H1 (cell line): ENCODE results near the gene ZNF560. TPM values are rescaled to one million over a fixed set of nuclear protein-coding genes. Genes with fewer than 3 reads are reported as not detected.

Experiments
- ASH2L ChIP-seq: fragments of 200-600, 300-600 bp; sonication (generic); IDR thresholded peaks from one replicate; pipeline ENCODE4 v1.7.1; 2017; ENCODE audit warnings: low read length
- CEBPB ChIP-seq: IDR thresholded peaks from 2 replicates; pipeline ENCODE4 v1.6.1; 2012; ENCODE audit warnings: low read depth, low read length
- CTBP2 ChIP-seq: IDR thresholded peaks from 2 replicates; pipeline ENCODE4 v1.7.0; 2011; ENCODE audit warnings: borderline replicate concordance, mild to moderate bottlenecking, moderate library complexity, mixed read lengths, low read length; ENCODE audit not compliant: insufficient read depth, insufficient read length
- EP300 ChIP-seq, 2 experiments: IDR thresholded peaks; 1 replicate in 1 of 2; 2 replicates in 1 of 2; pipeline ENCODE4 v1.6.1; 2011 to 2012; ENCODE audit warnings: low read depth in 2 of 2, low read length in 2 of 2, mild to moderate bottlenecking in 2 of 2, borderline replicate concordance in 1 of 2, inconsistent platforms in 1 of 2, moderate library complexity in 1 of 2
- GABPA ChIP-seq: IDR thresholded peaks from 2 replicates; pipeline ENCODE4 v1.6.1; 2011; ENCODE audit warnings: mild to moderate bottlenecking, low read length, moderate library complexity, borderline replicate concordance; ENCODE audit not compliant: insufficient read depth
- KDM5A ChIP-seq: fragments of 200-600 bp; IDR thresholded peaks from 2 replicates; pipeline ENCODE4 v1.7.1; 2012; ENCODE audit warnings: mild to moderate bottlenecking, low read length, inconsistent platforms, mixed read lengths
- MAFK ChIP-seq: IDR thresholded peaks from 2 replicates; pipeline ENCODE4 v1.6.1; 2012; ENCODE audit warnings: low read depth, mild to moderate bottlenecking, improper control_type of control experiment, low read length
- POU5F1 ChIP-seq: IDR thresholded peaks from 2 replicates; pipeline ENCODE4 v1.6.1; 2011; ENCODE audit warnings: low read depth, mild to moderate bottlenecking, low read length, moderate library complexity
- RNF2 ChIP-seq: fragments of 200-900, 300-1000 bp; sonication (generic); IDR thresholded peaks from 2 replicates; pipeline ENCODE4 v1.7.1; 2016; ENCODE audit warnings: borderline replicate concordance, low read depth, mild to moderate bottlenecking, antibody characterized with exemption, low read length; ENCODE audit not compliant: poor library complexity, severe bottlenecking; ENCODE audit errors: missing control alignments
- RXRA ChIP-seq: IDR thresholded peaks from 2 replicates; pipeline ENCODE4 v1.6.1; 2011; ENCODE audit warnings: low read depth, mild to moderate bottlenecking, low read length, moderate library complexity; ENCODE audit not compliant: insufficient read depth
- SAP30 ChIP-seq: fragments of 300-600 bp; sonication (generic); IDR thresholded peaks from 2 replicates; pipeline ENCODE4 v1.7.1; 2012; ENCODE audit warnings: low read length, moderate library complexity, mild to moderate bottlenecking, inconsistent platforms; ENCODE audit not compliant: insufficient read depth, insufficient replicate concordance
- SIRT6 ChIP-seq: IDR thresholded peaks from one replicate; pipeline ENCODE4 v1.7.1; 2012; ENCODE audit warnings: low read length, inconsistent platforms
- SP1 ChIP-seq: IDR thresholded peaks from 2 replicates; pipeline ENCODE4 v1.6.1; 2011; ENCODE audit warnings: low read depth, low read length
- SP4 ChIP-seq: IDR thresholded peaks from 2 replicates; pipeline ENCODE4 v1.6.1; 2012; ENCODE audit warnings: low read length, inconsistent platforms
- TAF7 ChIP-seq: optimal IDR thresholded peaks from 2 replicates; pipeline ENCODE3; 2011; ENCODE audit warnings: low read depth, mild to moderate bottlenecking, inconsistent platforms, low read length, moderate library complexity, borderline replicate concordance
- TBP ChIP-seq: IDR thresholded peaks from 2 replicates; pipeline ENCODE4 v1.6.1; 2011; ENCODE audit warnings: low read depth, low read length, improper control_type of control experiment
- TEAD4 ChIP-seq: IDR thresholded peaks from 2 replicates; pipeline ENCODE4 v1.6.1; 2012; ENCODE audit warnings: low read depth, low read length, inconsistent platforms, mixed read lengths
- polyA plus RNA-seq, 7 experiments: library from polyadenylated mRNA; depleted of rRNA in 3 of 7; stranded (reverse) in 5 of 7; unstranded in 2 of 7; fragments of >200 nt in 5 of 7; fragments of 200-250 nt in 2 of 7; gene quantifications; 1 replicate in 5 of 7; 2 replicates in 1 of 7; 4 replicates in 1 of 7; pipeline versions ENCODE4 v1.2.1 to v1.2.3, GENCODE V29; 2011 to 2013; ENCODE audit warnings: missing spikeins in 2 of 7, mixed read lengths in 2 of 7
- total RNA-seq: library from RNA; stranded (reverse); fragmentation: NEBNext Ultra II Directional; extraction: Animal tissue kit (Norgen Biotek cat#: 25700); gene quantifications from 2 replicates; pipeline ENCODE4 v1.2.1, GENCODE V29; 2021
- TF ChIP-seq, protein P1 (sequence below), 3 experiments: IDR thresholded peaks; 1 replicate in 2 of 3; 2 replicates in 1 of 3; pipeline versions ENCODE4 v1.5.1 to v1.6.1; 2011; ENCODE audit warnings: low read length in 3 of 3, mild to moderate bottlenecking in 3 of 3, inconsistent platforms in 2 of 3, low read depth in 1 of 3, moderate library complexity in 1 of 3; ENCODE audit not compliant: insufficient read depth in 1 of 3; ENCODE audit errors: control extremely low read depth in 1 of 3
- TF ChIP-seq, protein P2 (sequence below): IDR thresholded peaks from 2 replicates; pipeline ENCODE4 v1.6.1; 2011; ENCODE audit warnings: low read depth, mild to moderate bottlenecking, low read length; ENCODE audit not compliant: insufficient read depth

Gene ZNF560
- total and polyA plus RNA-seq, 2 of the 8 experiments (the other 6 are each of a cell fraction or from before 2014, with no cell fraction given), result 0.02 TPM; not detected in 1

DNA sequence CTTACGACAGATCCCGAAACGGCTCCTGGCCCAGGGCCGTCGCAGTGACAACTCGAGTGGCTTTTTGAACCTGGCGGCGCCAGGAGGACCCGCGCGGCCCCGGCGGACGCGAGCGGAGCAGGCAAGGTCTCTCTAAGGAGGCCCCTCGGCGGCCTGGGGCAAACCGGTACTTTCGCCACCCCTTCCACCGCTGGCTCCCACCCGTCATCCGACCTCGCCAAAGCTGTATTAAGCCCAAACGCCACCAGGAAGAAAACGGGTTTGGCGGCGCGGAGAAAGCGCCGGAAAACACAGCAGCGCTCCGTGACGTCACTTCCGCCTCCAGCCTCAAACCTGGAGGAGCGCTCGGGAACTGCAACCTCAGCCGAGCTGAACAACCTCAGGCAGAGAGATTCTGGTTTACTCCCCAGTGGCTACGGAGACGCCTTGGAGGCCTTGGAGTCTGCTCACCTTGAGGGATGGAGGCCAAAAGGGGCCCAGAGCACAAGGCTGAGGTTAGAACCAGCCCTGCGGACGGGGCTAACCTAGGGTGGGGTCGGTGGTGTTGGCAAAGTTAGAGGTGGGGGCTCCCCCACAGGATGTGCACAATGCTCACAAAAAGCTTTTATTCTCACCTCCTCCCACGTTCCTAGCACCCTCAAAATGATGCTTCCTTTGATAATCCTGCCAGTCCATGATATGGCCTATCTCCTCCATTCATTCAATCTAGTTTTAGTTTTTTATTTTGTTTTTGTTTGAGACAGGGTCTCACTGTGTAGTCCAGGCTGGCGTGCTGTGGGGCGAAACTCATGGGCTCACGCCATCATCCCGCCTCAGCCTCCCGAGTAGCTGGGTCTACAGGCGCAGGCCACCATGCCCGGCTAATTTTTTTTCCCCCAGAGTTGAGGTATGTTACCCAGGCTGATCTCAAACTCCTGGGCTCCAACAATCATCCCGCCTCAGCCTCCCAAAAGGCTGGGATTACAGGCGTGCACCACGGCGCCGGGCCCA lies 62.8 kb downstream of the ZNF560 start, which contains the start of gene ZNF266 (continued):
- TF ChIP-seq CEBPB (no peak), RNF2 (no peak), TEAD4 (no peak), SIRT6 (no peak), CTBP2 (no peak), POU5F1 (no peak), KDM5A (no peak), MAFK (no peak), TAF7 (peak; percentile 92), TBP (peak; percentile 85), EP300 (IDR thresholded peaks at IDR 0.05; ENCODE audit: borderline replicate concordance in 1 of 2, low read depth in 2 of 2, low read length in 2 of 2) (peak in 1 of 2 experiments; percentile 44; a peak in 1 of 3 replicates), ASH2L (peak; percentile 84), SP1 (0 out of 2 replicates have a peak, but pooled peaks have one; percentile 27), RXRA (no peak), SAP30 (no peak), GABPA (peak; percentile 93), SP4 (no peak)
- TF ChIP-seq, protein P1, sequence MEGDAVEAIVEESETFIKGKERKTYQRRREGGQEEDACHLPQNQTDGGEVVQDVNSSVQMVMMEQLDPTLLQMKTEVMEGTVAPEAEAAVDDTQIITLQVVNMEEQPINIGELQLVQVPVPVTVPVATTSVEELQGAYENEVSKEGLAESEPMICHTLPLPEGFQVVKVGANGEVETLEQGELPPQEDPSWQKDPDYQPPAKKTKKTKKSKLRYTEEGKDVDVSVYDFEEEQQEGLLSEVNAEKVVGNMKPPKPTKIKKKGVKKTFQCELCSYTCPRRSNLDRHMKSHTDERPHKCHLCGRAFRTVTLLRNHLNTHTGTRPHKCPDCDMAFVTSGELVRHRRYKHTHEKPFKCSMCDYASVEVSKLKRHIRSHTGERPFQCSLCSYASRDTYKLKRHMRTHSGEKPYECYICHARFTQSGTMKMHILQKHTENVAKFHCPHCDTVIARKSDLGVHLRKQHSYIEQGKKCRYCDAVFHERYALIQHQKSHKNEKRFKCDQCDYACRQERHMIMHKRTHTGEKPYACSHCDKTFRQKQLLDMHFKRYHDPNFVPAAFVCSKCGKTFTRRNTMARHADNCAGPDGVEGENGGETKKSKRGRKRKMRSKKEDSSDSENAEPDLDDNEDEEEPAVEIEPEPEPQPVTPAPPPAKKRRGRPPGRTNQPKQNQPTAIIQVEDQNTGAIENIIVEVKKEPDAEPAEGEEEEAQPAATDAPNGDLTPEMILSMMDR (IDR thresholded peaks at IDR 0.05; ENCODE audit: control extremely low read depth in 1 of 3, insufficient read depth in 1 of 3, low read depth in 1 of 3, low read length in 3 of 3), result peak; percentile 37 to 47 (median 44)
- TF ChIP-seq, protein P2, sequence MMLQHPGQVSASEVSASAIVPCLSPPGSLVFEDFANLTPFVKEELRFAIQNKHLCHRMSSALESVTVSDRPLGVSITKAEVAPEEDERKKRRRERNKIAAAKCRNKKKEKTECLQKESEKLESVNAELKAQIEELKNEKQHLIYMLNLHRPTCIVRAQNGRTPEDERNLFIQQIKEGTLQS, result peak; percentile 66
